NCI-H1048 (cell line): ENCODE data around the gene HAUS3.
"Not testable (repeated sequence)": the region's sequence is repeated elsewhere in the genome, so short reads cannot be mapped to it uniquely, and the experiment has no call there.

Experiments used
- DNase-seq: peaks from one replicate; lab custom pipeline; 2025; lab: John Stamatoyannopoulos, UW

HAUS3 gene

GRCh38 chr4:2220016-2220630 is 21.8 kb downstream of the HAUS3 start:
- no peak for DNase-seq

GRCh38 chr4:2219233-2219760 is 22.6 kb downstream of the HAUS3 start:
- DNase-seq, result no peak

GRCh38 chr4:2218436-2218835 is 23.5 kb downstream of the HAUS3 start:
- no peak for DNase-seq

- DNase-seq, result no peak
These were observed 24.2 kb downstream of the HAUS3 start for GRCh38 chr4:2217726-2218125.

GRCh38 chr4:2212831-2213230 is 29.1 kb downstream of the HAUS3 start:
- no peak for DNase-seq

- DNase-seq, result not testable (repeated sequence)
These were observed 39.1 kb downstream of the HAUS3 start for GRCh38 chr4:2202789-2203188.

- no peak for DNase-seq
These were observed 47.4 kb downstream of the HAUS3 start for GRCh38 chr4:2194496-2194895.

GRCh38 chr4:2193326-2193725 is 48.6 kb downstream of the HAUS3 start:
- no peak for DNase-seq

- DNase-seq, result no peak
These were observed 55.1 kb downstream of the HAUS3 start for GRCh38 chr4:2186865-2187172.

- peak; percentile 2 for DNase-seq
These were observed 55.6 kb downstream of the HAUS3 start for GRCh38 chr4:2186133-2186864.

GRCh38 chr4:2183394-2183793 is 58.5 kb downstream of the HAUS3 start:
- DNase-seq, result no peak

GRCh38 chr4:2182994-2183393 is 58.9 kb downstream of the HAUS3 start:
- DNase-seq, result no peak

- no peak for DNase-seq
These were observed 61.5 kb downstream of the HAUS3 start for GRCh38 chr4:2180410-2180809.

- no peak for DNase-seq
These were observed 62.2 kb downstream of the HAUS3 start for GRCh38 chr4:2179717-2180116.

GRCh38 chr4:2178986-2179385 is 62.9 kb downstream of the HAUS3 start:
- no peak for DNase-seq
